K562 (cell line): ENCODE data around the gene ELOVL1. TPM values are rescaled to one million over a fixed set of nuclear protein-coding genes. Genes with fewer than 3 reads are reported as not detected.

Experiments
- ATAC-seq: fragments of 200-7000 bp; cut with Tn5 transposase; 3 replicates; pipeline ENCODE4 v1.9.1; 2020; ENCODE audit warnings: moderate library complexity
- BruUV-seq: library from RNA; stranded (reverse); fragments of 400-500 nt; replicated peaks from 2 replicates; lab custom pipeline; 2021; lab: Mats Ljungman, UMichigan
- CTCF ChIA-PET: fragments of 300-600 bp; formaldehyde crosslinking; extraction: SDS; loops from one replicate; lab custom pipeline; 2021; ENCODE audit warnings: low intra/inter-chr PET ratio; lab: Yijun Ruan, JAX
- POLR2A ChIA-PET: fragments of 300-600, 350-650 bp; sonication (Branson Sonifier 250); formaldehyde crosslinking; extraction: SDS; loops from one replicate; lab custom pipeline; 2021; ENCODE audit warnings: antibody characterized with exemption, inconsistent platforms; lab: Yijun Ruan, JAX
- DNase-seq, 4 experiments: peaks; one replicate each; pipeline versions ENCODE4 v3.0.0 to v3.0.0-alpha.2; 2011 to 2018; ENCODE audit warnings: low spot score in 3 of 4, mixed read lengths in 3 of 4; ENCODE audit errors: extremely low read depth in 1 of 4
- FAIRE-seq: peaks from 2 replicates; lab custom pipeline; 2011; peaks lifted over from hg19 to GRCh38; lab: Jason Lieb, UNC
- H2AFZ ChIP-seq: 2 replicates; pipeline ENCODE4 v1.6.0; 2011; ENCODE audit warnings: low read depth, low read length, control low read depth, inconsistent platforms
- H3K27ac ChIP-seq: fragments of 200-600 bp; 3 replicates; pipeline ENCODE4 v1.8.0; 2011; ENCODE audit warnings: low read depth, mild to moderate bottlenecking, control low read depth, inconsistent platforms, low read length, moderate library complexity, mixed read lengths; ENCODE audit errors: extremely low read depth
- H3K27me3 ChIP-seq, 2 experiments: fragments of 300-600 bp in 1 of 2; 2 replicates in 1 of 2; 3 replicates in 1 of 2; pipeline versions ENCODE4 v1.6.0 to v1.8.0; 2011; ENCODE audit warnings: inconsistent platforms in 2 of 2, low read length in 2 of 2, mild to moderate bottlenecking in 1 of 2, mixed read lengths in 1 of 2, moderate library complexity in 1 of 2; ENCODE audit not compliant: control insufficient read depth in 2 of 2, insufficient read depth in 2 of 2
- H3K36me3 ChIP-seq: fragments of 300-600 bp; 3 replicates; pipeline ENCODE4 v1.8.0; 2011; ENCODE audit warnings: mild to moderate bottlenecking, low read length, inconsistent platforms; ENCODE audit not compliant: control insufficient read depth, insufficient read depth
- H3K4me1 ChIP-seq, 2 experiments: fragments of 200-600 bp in 1 of 2; replicated peaks in 1 of 2; 2 replicates in 1 of 2; 3 replicates in 1 of 2; pipeline versions ENCODE4 v1.5.1 to v1.8.0; 2011; ENCODE audit warnings: inconsistent platforms in 2 of 2, low read length in 2 of 2, mild to moderate bottlenecking in 1 of 2, mixed read lengths in 1 of 2, moderate library complexity in 1 of 2; ENCODE audit not compliant: control insufficient read depth in 2 of 2, insufficient read depth in 2 of 2
- H3K4me2 ChIP-seq: 2 replicates; pipeline ENCODE4 v1.6.1; 2011; ENCODE audit warnings: low read length, control low read depth, inconsistent platforms, mixed read lengths; ENCODE audit not compliant: insufficient read depth
- H3K4me3 ChIP-seq: fragments of 200-600 bp; sonication (generic), shearing (Covaris generic); 2 replicates; pipeline ENCODE4 v1.5.1; 2016; ENCODE audit warnings: control low read depth, inconsistent platforms
- H3K79me2 ChIP-seq: fragments of 200-600 bp; 3 replicates; pipeline ENCODE4 v1.8.0; 2011; ENCODE audit warnings: low read length, inconsistent platforms; ENCODE audit not compliant: control insufficient read depth, insufficient read depth
- H3K9ac ChIP-seq, 2 experiments: 2 replicates each; pipeline versions ENCODE4 v1.6.0 to v1.6.1; 2011; ENCODE audit warnings: low read depth in 2 of 2, low read length in 2 of 2, control low read depth in 1 of 2, inconsistent platforms in 1 of 2, mild to moderate bottlenecking in 1 of 2, mixed read lengths in 1 of 2; ENCODE audit not compliant: insufficient read depth in 1 of 2
- H3K9me1 ChIP-seq: one replicate; pipeline ENCODE4 v1.6.0; 2011; ENCODE audit warnings: inconsistent platforms, mild to moderate bottlenecking, low read length, moderate library complexity; ENCODE audit not compliant: control insufficient read depth, insufficient read depth
- H3K9me3 ChIP-seq: replicated peaks from 2 replicates; pipeline ENCODE4 v1.5.1; 2011; ENCODE audit warnings: low read depth, low read length, inconsistent platforms; ENCODE audit not compliant: control insufficient read depth, insufficient read depth
- H4K20me1 ChIP-seq: replicated peaks from 2 replicates; pipeline ENCODE4 v1.6.1; 2011; ENCODE audit warnings: low read length, inconsistent platforms, mixed read lengths; ENCODE audit not compliant: control insufficient read depth, insufficient read depth
- ATF7 ChIP-seq: fragments of 450-650 bp; IDR thresholded peaks from 2 replicates; pipeline ENCODE4 v1.7.1; 2014; ENCODE audit warnings: mild to moderate bottlenecking, moderate library complexity
- CAMTA2 ChIP-seq: fragments of 250-450 bp; sonication (Bioruptor Pico); conservative IDR thresholded peaks from 2 replicates; pipeline ENCODE4 v1.5.1; 2022
- E2F3 ChIP-seq: fragments of 250-450 bp; sonication (Bioruptor Pico); IDR thresholded peaks from 2 replicates; pipeline ENCODE4 v1.4.0; 2020; ENCODE audit warnings: mild to moderate bottlenecking
- EZH2 ChIP-seq: IDR thresholded peaks from 2 replicates; pipeline ENCODE4 v1.6.1; 2012; ENCODE audit warnings: low read depth, mild to moderate bottlenecking, inconsistent platforms, low read length, borderline replicate concordance
- KDM4B ChIP-seq, 2 experiments: fragments of 450-650 bp in 1 of 2; sonication (generic) in 1 of 2; IDR thresholded peaks; 2 replicates each; pipeline ENCODE4 v1.6.1; 2016 to 2017; ENCODE audit warnings: borderline replicate concordance in 2 of 2, antibody characterized with exemption in 1 of 2, low read depth in 1 of 2, mild to moderate bottlenecking in 1 of 2
- KLF1 ChIP-seq: fragments of 450-650 bp; IDR thresholded peaks from 2 replicates; pipeline ENCODE4 v1.6.1; 2016; ENCODE audit warnings: missing genetic modification characterization, missing compliant biosample characterization
- THRAP3 ChIP-seq: fragments of 450-650 bp; IDR thresholded peaks from 2 replicates; pipeline ENCODE4 v1.6.1; 2016; ENCODE audit warnings: mild to moderate bottlenecking, inconsistent platforms, borderline replicate concordance
- ZNF583 ChIP-seq: fragments of 250-450 bp; sonication (Bioruptor Pico); IDR thresholded peaks from 2 replicates; pipeline ENCODE4 v1.4.0; 2020
- WGBS: fragments of 100-300 bp; shearing (Covaris generic); methylation state at CpG from one replicate; pipeline ENCODE4 v1.1.6; 2016; ENCODE audit warnings: low coverage, mixed read lengths; ENCODE audit not compliant: insufficient coverage; ENCODE audit errors: missing lambda C conversion rate; 5-methylcytosine and 5-hydroxymethylcytosine counted together
- in situ Hi-C: fragments of 300-500 bp; cut with MboI; formaldehyde crosslinking; loops from 4 replicates; pipeline ENCODE4 v1.15.0; 2018; ENCODE audit warnings: inconsistent platforms, mixed read lengths
- intact Hi-C: fragments of 100-400 bp; cut with micrococcal nuclease; formaldehyde crosslinking; loops from 2 replicates; pipeline ENCODE4 v1.14.2; 2022
- polyA plus RNA-seq, 8 experiments: library from polyadenylated mRNA; depleted of rRNA in 4 of 8; stranded (reverse) in 5 of 8; unstranded in 3 of 8; fragments of >200 nt; fragmentation: Nextera tagmentation in 2 of 8; fragmentation: Illumina TruSeq in 1 of 8; extraction: Ambion mirVana in 2 of 8; extraction: Trizol in 1 of 8; gene quantifications; 2 replicates each; pipeline versions ENCODE4 v1.2.1 to v1.2.3, GENCODE V29; 2011 to 2014; ENCODE audit warnings: inconsistent platforms in 1 of 8, missing spikeins in 1 of 8
- total RNA-seq, 7 experiments: library from RNA; depleted of rRNA in 6 of 7; stranded (reverse); fragments of >200 nt in 6 of 7; fragmentation: Illumina TruSeq in 2 of 7; extraction: Trizol in 2 of 7; gene quantifications; 2 replicates each; pipeline versions ENCODE4 v1.2.1 to v1.2.3, GENCODE V29; 2011 to 2021; ENCODE audit warnings: low replicate concordance in 1 of 7
- TF ChIP-seq, protein P1 (sequence below), 2 experiments: fragments of 450-650 bp in 1 of 2; sonication (generic) in 1 of 2; formaldehyde crosslinking in 1 of 2; IDR thresholded peaks; 2 replicates each; pipeline versions ENCODE4 v1.7.1 to v1.9.0; 2016 to 2022; ENCODE audit warnings: inconsistent platforms in 1 of 2, mild to moderate bottlenecking in 1 of 2, missing genetic modification reagents in 1 of 2

Gene ELOVL1
- total and polyA plus RNA-seq, 9 of the 15 experiments (the other 6 are each of a cell fraction or from before 2014, with no cell fraction given), result 51.0 to 157 (median 70.3) TPM

GRCh38 chr1:43340559-43340958, 27.3 kb downstream of the ELOVL1 start:
- ATAC-seq, result no peak
- Histone ChIP-seq H3K9ac (no peak overlapping the region), H3K36me3 (no peaks in the 10 kb centered on the region), H3K9me3 (no peaks in the 10 kb centered on the region), H3K4me3 (no peak overlapping the region), H3K79me2 (no peaks in the 10 kb centered on the region), H4K20me1 (no peaks in the 10 kb centered on the region; the same call in 1 of the 2 replicates), H3K27me3 (peaks cover 8 to 21% of the 10 kb centered on the region in 2 experiments; a peak in 4 of 5 replicates), H3K9me1 (no peaks in the 10 kb centered on the region), H2AFZ (no peak overlapping the region), H3K4me1 (peaks cover 0 to 19% of the 10 kb centered on the region in 2 experiments; a peak in 3 of 5 replicates), H3K27ac (no peak overlapping the region), H3K4me2 (no peak overlapping the region)
- ChIA-PET POLR2A (interaction anchor here (0.7 to 2.2 kb wide), 4 partner anchors 10 to 43 kb away, joined by 3 to 10 read pairs (median 6); partner anchors contain the start of gene CDC20), CTCF (no interaction called here)
- TF ChIP-seq E2F3 (CRISPR knock-in tag) (no peak), ATF7 (no peak), KLF1 (no peak), EZH2 (no peak), THRAP3 (no peak), CAMTA2 (CRISPR knock-in tag) (no peak), ZNF583 (CRISPR knock-in tag) (no peak), KDM4B (IDR thresholded peaks at IDR 0.05; ENCODE audit: borderline replicate concordance in 2 of 2, low read depth in 1 of 2) (no peak)
- TF ChIP-seq, protein P1, sequence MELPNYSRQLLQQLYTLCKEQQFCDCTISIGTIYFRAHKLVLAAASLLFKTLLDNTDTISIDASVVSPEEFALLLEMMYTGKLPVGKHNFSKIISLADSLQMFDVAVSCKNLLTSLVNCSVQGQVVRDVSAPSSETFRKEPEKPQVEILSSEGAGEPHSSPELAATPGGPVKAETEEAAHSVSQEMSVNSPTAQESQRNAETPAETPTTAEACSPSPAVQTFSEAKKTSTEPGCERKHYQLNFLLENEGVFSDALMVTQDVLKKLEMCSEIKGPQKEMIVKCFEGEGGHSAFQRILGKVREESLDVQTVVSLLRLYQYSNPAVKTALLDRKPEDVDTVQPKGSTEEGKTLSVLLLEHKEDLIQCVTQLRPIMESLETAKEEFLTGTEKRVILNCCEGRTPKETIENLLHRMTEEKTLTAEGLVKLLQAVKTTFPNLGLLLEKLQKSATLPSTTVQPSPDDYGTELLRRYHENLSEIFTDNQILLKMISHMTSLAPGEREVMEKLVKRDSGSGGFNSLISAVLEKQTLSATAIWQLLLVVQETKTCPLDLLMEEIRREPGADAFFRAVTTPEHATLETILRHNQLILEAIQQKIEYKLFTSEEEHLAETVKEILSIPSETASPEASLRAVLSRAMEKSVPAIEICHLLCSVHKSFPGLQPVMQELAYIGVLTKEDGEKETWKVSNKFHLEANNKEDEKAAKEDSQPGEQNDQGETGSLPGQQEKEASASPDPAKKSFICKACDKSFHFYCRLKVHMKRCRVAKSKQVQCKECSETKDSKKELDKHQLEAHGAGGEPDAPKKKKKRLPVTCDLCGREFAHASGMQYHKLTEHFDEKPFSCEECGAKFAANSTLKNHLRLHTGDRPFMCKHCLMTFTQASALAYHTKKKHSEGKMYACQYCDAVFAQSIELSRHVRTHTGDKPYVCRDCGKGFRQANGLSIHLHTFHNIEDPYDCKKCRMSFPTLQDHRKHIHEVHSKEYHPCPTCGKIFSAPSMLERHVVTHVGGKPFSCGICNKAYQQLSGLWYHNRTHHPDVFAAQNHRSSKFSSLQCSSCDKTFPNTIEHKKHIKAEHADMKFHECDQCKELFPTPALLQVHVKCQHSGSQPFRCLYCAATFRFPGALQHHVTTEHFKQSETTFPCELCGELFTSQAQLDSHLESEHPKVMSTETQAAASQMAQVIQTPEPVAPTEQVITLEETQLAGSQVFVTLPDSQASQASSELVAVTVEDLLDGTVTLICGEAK (IDR thresholded peaks at IDR 0.05), result no peak
- TF ChIP-seq, protein P1 (CRISPR knock-in tag; IDR thresholded peaks at IDR 0.05), result no peak
- no TSS peak for BruUV-seq
- in situ Hi-C loops (no loop called here), intact Hi-C loops (no loop called here)
- FAIRE-seq, result no peak
- 0% methylated on average over 1 of the region's 1 CpG for WGBS
- no peak for DNase-seq
